Smooth muscle cell (in vitro differentiated cells): ENCODE data around the gene PAN3. TPM values are rescaled to one million over a fixed set of nuclear protein-coding genes. Genes with fewer than 3 reads are reported as not detected.

ENCODE experiments used
- DNase-seq: peaks from one replicate; lab custom pipeline; 2025; ENCODE audit not compliant: unreplicated experiment; lab: John Stamatoyannopoulos, UW
- H2AFZ ChIP-seq: fragments of 200-600 bp; sonication (generic); 2 replicates; pipeline ENCODE4 v1.6.0; 2016; ENCODE audit warnings: antibody characterized with exemption, low read depth, mild to moderate bottlenecking
- H3F3A ChIP-seq: fragments of 200-600 bp; sonication (generic); 2 replicates; pipeline ENCODE4 v1.6.0; 2017; ENCODE audit warnings: antibody characterized with exemption, low read depth
- H3K27ac ChIP-seq: fragments of 200-600 bp; sonication (generic); 2 replicates; pipeline ENCODE4 v1.5.1; 2016; ENCODE audit warnings: low read depth, mild to moderate bottlenecking
- H3K27me3 ChIP-seq: fragments of 200-600 bp; sonication (generic); 2 replicates; pipeline ENCODE4 v1.6.1; 2016; ENCODE audit warnings: low read depth, mild to moderate bottlenecking
- H3K36me3 ChIP-seq: fragments of 200-600 bp; sonication (generic); 2 replicates; pipeline ENCODE4 v1.5.1; 2016; ENCODE audit warnings: low read depth
- H3K4me1 ChIP-seq: fragments of 200-600 bp; sonication (generic); 2 replicates; pipeline ENCODE4 v1.5.1; 2016; ENCODE audit warnings: low read depth
- H3K4me2 ChIP-seq: fragments of 200-600 bp; sonication (generic); 2 replicates; pipeline ENCODE4 v1.6.0; 2016; ENCODE audit warnings: mild to moderate bottlenecking
- H3K4me3 ChIP-seq: fragments of 200-600 bp; sonication (generic); 2 replicates; pipeline ENCODE4 v1.5.1; 2016; ENCODE audit warnings: mild to moderate bottlenecking
- H3K79me2 ChIP-seq: fragments of 200-600 bp; sonication (generic); 2 replicates; pipeline ENCODE4 v1.6.0; 2016; ENCODE audit warnings: low read depth, mild to moderate bottlenecking
- H3K9ac ChIP-seq: fragments of 200-600 bp; sonication (generic); 2 replicates; pipeline ENCODE4 v1.6.0; 2016; ENCODE audit warnings: low read depth
- H3K9me3 ChIP-seq: fragments of 200-600 bp; sonication (generic); replicated peaks from 2 replicates; pipeline ENCODE4 v1.5.1; 2016; ENCODE audit warnings: low read depth
- H4K20me1 ChIP-seq: fragments of 200-600 bp; sonication (generic); 2 replicates; pipeline ENCODE4 v1.6.0; 2016; ENCODE audit warnings: low read depth
- whole genome bisulfite sequencing: methylation state at CpG from one replicate; pipeline ENCODE4 v1.1.7; 2016; ENCODE audit warnings: low lambda C conversion rate; 5-methylcytosine and 5-hydroxymethylcytosine counted together
- polyA plus RNA-seq: library from polyadenylated mRNA; unstranded; fragments of >200 nt; fragmentation: Nextera tagmentation; extraction: Ambion mirVana; gene quantifications from 2 replicates; pipeline ENCODE4 v1.2.1, GENCODE V29; 2016
- total RNA-seq: library from RNA; depleted of rRNA; stranded (reverse); fragments of >200 nt; gene quantifications from 2 replicates; pipeline ENCODE4 v1.2.3, GENCODE V29; 2014
- TF ChIP-seq, protein P1 (sequence below): fragments of 200-600 bp; sonication (generic); IDR thresholded peaks from 2 replicates; pipeline ENCODE4 v1.5.1; 2017; ENCODE audit warnings: borderline replicate concordance, mild to moderate bottlenecking, antibody characterized with exemption; ENCODE audit not compliant: insufficient read depth, poor library complexity, severe bottlenecking

Gene PAN3
- total and polyA plus RNA-seq, 2 experiments from 2014 or later = 2.9 to 28.2 TPM

- TF ChIP-seq, protein P1, sequence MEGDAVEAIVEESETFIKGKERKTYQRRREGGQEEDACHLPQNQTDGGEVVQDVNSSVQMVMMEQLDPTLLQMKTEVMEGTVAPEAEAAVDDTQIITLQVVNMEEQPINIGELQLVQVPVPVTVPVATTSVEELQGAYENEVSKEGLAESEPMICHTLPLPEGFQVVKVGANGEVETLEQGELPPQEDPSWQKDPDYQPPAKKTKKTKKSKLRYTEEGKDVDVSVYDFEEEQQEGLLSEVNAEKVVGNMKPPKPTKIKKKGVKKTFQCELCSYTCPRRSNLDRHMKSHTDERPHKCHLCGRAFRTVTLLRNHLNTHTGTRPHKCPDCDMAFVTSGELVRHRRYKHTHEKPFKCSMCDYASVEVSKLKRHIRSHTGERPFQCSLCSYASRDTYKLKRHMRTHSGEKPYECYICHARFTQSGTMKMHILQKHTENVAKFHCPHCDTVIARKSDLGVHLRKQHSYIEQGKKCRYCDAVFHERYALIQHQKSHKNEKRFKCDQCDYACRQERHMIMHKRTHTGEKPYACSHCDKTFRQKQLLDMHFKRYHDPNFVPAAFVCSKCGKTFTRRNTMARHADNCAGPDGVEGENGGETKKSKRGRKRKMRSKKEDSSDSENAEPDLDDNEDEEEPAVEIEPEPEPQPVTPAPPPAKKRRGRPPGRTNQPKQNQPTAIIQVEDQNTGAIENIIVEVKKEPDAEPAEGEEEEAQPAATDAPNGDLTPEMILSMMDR = no peak
- no peak overlapping the region for H3K4me3 ChIP-seq
- no peak for DNase-seq
- no peaks in the 10 kb centered on the region for H3K9me3 ChIP-seq
- H3K27ac ChIP-seq = no peak overlapping the region
- no peaks in the 10 kb centered on the region for H3K79me2 ChIP-seq
- no peaks in the 10 kb centered on the region for H3F3A ChIP-seq
- no peaks in the 10 kb centered on the region for H3K4me1 ChIP-seq
- 100% methylated on average over 3 of the region's 3 CpGs for WGBS
- H4K20me1 ChIP-seq = no peaks in the 10 kb centered on the region
- peaks cover 18% of the 10 kb centered on the region for H3K36me3 ChIP-seq
- no peaks in the 10 kb centered on the region for H3K27me3 ChIP-seq
- H2AFZ ChIP-seq = no peak overlapping the region
- no peak overlapping the region for H3K4me2 ChIP-seq
- H3K9ac ChIP-seq = no peak overlapping the region
Measured at GRCh38 chr13:28283600-28283999, 145.3 kb downstream of the PAN3 start.

GRCh38 chr13:28286263-28286662 lies 147.9 kb downstream of the PAN3 start:
- Histone ChIP-seq H3K4me2 (no peak overlapping the region), H2AFZ (no peak overlapping the region), H3K9me3 (no peaks in the 10 kb centered on the region), H3K36me3 (peaks cover 18% of the 10 kb centered on the region), H3K27ac (no peak overlapping the region), H3F3A (no peaks in the 10 kb centered on the region), H3K4me3 (no peak overlapping the region), H3K4me1 (no peaks in the 10 kb centered on the region), H3K9ac (no peak overlapping the region), H4K20me1 (no peaks in the 10 kb centered on the region), H3K79me2 (no peaks in the 10 kb centered on the region), H3K27me3 (no peaks in the 10 kb centered on the region)
- DNase-seq = no peak
- WGBS = 100% methylated on average over 1 of the region's 1 CpG
- TF ChIP-seq, protein P1 = no peak

DNA sequence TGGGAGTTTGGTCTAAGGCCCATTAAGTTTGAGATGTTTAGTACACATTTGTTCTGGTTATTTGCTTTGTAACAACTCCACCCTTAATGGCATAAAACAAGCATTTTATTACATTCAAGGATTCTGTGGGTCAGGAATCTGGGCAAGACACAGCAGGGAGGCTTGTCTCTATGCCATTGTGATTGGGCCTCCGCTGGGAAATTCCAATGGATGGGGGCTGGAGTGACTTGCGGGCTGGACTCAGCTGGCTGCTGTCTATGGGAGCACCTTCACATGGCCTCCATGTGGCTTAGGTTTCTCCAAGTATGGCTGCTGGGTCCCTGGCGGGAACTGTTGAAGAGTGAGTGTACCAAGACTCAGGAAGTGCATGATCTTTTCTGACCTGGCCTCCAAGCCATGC lies 159.0 kb downstream of the PAN3 start:
- DNase-seq = no peak
- Histone ChIP-seq H3K27ac (no peak overlapping the region), H3F3A (no peaks in the 10 kb centered on the region), H4K20me1 (no peaks in the 10 kb centered on the region), H2AFZ (no peak overlapping the region), H3K9me3 (no peaks in the 10 kb centered on the region), H3K4me3 (no peak overlapping the region), H3K9ac (no peak overlapping the region), H3K27me3 (no peaks in the 10 kb centered on the region), H3K36me3 (no peaks in the 10 kb centered on the region), H3K4me1 (peaks cover 8% of the 10 kb centered on the region), H3K79me2 (no peaks in the 10 kb centered on the region), H3K4me2 (no peak overlapping the region)
- TF ChIP-seq, protein P1 = no peak
- WGBS = 84% methylated on average over 3 of the region's 3 CpGs

DNA sequence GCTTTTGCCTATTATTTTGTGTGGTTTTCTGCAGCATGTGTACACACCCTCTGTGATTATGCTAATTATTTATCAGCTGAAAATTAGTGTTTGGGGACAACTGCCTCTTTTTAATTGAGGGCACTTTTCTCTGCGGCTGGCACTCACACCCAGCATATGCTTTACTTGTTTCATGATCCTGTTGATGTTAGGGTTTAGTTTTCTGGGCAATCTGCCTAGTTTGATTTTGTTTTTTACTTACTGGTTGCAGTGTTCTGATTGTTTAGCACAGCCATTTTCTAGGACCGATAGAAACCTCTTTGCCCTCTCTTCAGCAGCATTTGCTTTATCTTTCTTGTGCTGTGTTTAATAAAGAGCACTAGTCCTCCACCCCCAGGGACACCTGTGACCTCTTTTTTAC lies 161.6 kb downstream of the PAN3 start:
- H3K27ac ChIP-seq = no peak overlapping the region
- TF ChIP-seq, protein P1 = no peak
- no peaks in the 10 kb centered on the region for H3K27me3 ChIP-seq
- H3K9ac ChIP-seq = no peak overlapping the region
- no peaks in the 10 kb centered on the region for H3K79me2 ChIP-seq
- 75% methylated on average over 2 of the region's 2 CpGs for WGBS
- no peak overlapping the region for H3K4me2 ChIP-seq
- H3F3A ChIP-seq = no peaks in the 10 kb centered on the region
- H3K4me1 ChIP-seq = peaks cover 8% of the 10 kb centered on the region
- H2AFZ ChIP-seq = no peak overlapping the region
- no peak for DNase-seq
- no peaks in the 10 kb centered on the region for H4K20me1 ChIP-seq
- no peaks in the 10 kb centered on the region for H3K9me3 ChIP-seq
- no peaks in the 10 kb centered on the region for H3K36me3 ChIP-seq
- H3K4me3 ChIP-seq = no peak overlapping the region
